ENCODE data around the gene PTPRN2. TPM values are rescaled to one million over a fixed set of nuclear protein-coding genes. Genes with fewer than 3 reads are reported as not detected.

Gene PTPRN2
- total and polyA plus RNA-seq, 9 of the 15 experiments (the other 6 are each of a cell fraction or from before 2014, with no cell fraction given): not detected

DNA sequence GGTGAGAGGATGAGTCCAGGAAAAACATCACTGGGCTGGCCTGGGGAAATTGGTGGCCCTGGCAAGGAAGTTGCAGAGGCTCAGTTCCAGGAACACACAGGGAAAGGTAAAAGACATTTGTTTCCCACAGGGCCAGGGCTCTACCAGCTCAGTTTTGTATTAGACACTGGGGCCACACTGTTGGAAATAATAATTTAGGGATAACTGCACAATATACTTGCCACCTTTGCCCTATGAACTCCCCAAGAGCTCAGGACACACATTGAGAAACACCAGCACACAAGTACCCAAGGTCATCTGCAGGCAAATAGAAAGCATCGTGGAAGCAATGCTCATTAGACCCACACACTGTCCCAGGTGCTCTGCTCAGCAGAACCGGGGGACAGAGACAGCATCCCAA, 617.6 kb downstream of the PTPRN2 start:
- ChIA-PET CTCF (ENCODE audit: low intra/inter-chr PET ratio) (no interaction called here), POLR2A (interaction anchor here (0.5 to 0.9 kb wide), 2 partner anchors 10 to 581 kb away, joined by 3 to 4 read pairs; no protein-coding TSS in a partner anchor)
- Histone ChIP-seq H3K9me1 (ENCODE audit: control insufficient read depth, insufficient read depth, low read length) (no peaks in the 10 kb centered on the region), H3K27ac (ENCODE audit: extremely low read depth, low read depth, low read length) (no peak overlapping the region), H3K4me3 (no peak overlapping the region), H4K20me1 (replicated peaks; ENCODE audit: control insufficient read depth, insufficient read depth, low read length) (0 out of 2 replicates have a peak, but pooled peaks cover 4% of the 10 kb centered on the region), H3K27me3 (ENCODE audit: control insufficient read depth in 2 of 2, insufficient read depth in 2 of 2, low read length in 2 of 2) (peaks cover 2 to 21% of the 10 kb centered on the region in 2 experiments; a peak in 4 of 5 replicates), H3K9me3 (replicated peaks; ENCODE audit: control insufficient read depth, insufficient read depth, low read depth, low read length) (no peaks in the 10 kb centered on the region), H3K4me2 (ENCODE audit: insufficient read depth, low read length) (no peak overlapping the region), H2AFZ (ENCODE audit: low read depth, low read length) (no peak overlapping the region), H3K36me3 (ENCODE audit: control insufficient read depth, insufficient read depth, low read length) (no peaks in the 10 kb centered on the region), H3K79me2 (ENCODE audit: control insufficient read depth, insufficient read depth, low read length) (no peaks in the 10 kb centered on the region), H3K9ac (ENCODE audit: insufficient read depth in 1 of 2, low read depth in 2 of 2, low read length in 2 of 2) (no peak overlapping the region), H3K4me1 (replicated peaks in 1 of 2; ENCODE audit: control insufficient read depth in 2 of 2, insufficient read depth in 2 of 2, low read length in 2 of 2) (no peaks in the 10 kb centered on the region)
- no peak for ATAC-seq
- DNase-seq (ENCODE audit: extremely low read depth in 1 of 4, low spot score in 3 of 4): no peak
- FAIRE-seq: no peak
- in situ Hi-C loops (cut with MboI): no loop called here
- TF ChIP-seq ERF (CRISPR knock-in tag; IDR thresholded peaks at IDR 0.05) (no peak), POLR2AphosphoS2 (IDR thresholded peaks at IDR 0.05; ENCODE audit: low read length) (no peak), ZKSCAN1 (IDR thresholded peaks at IDR 0.05; ENCODE audit: low read depth, low read length) (no peak), SIN3B (IDR thresholded peaks at IDR 0.05; ENCODE audit: low read depth) (no peak), SMARCA5 (IDR thresholded peaks at IDR 0.05) (no peak), TAF9B (IDR thresholded peaks at IDR 0.05; ENCODE audit: partially characterized antibody) (no peak), GATAD2B (IDR thresholded peaks at IDR 0.05; ENCODE audit: borderline replicate concordance) (no peak), OTX1 (CRISPR knock-in tag; IDR thresholded peaks at IDR 0.05) (no peak), ZFP1 (CRISPR knock-in tag; IDR thresholded peaks at IDR 0.05) (no peak), POLR2H (tag; IDR thresholded peaks at IDR 0.05; ENCODE audit: low read depth) (no peak), ZNF699 (CRISPR knock-in tag; IDR thresholded peaks at IDR 0.05; ENCODE audit: insufficient replicate concordance) (no peak), JUND (IDR thresholded peaks at IDR 0.05; ENCODE audit: borderline replicate concordance, low read depth, low read length) (no peak), JUND (tag; IDR thresholded peaks at IDR 0.05; ENCODE audit: borderline replicate concordance, low read depth, low read length) (no peak), JUNB (CRISPR knock-in tag; conservative IDR thresholded peaks at IDR 0.05) (no peak), TFAM (CRISPR knock-in tag; conservative IDR thresholded peaks at IDR 0.05) (no peak), EWSR1 (IDR thresholded peaks at IDR 0.05; ENCODE audit: borderline replicate concordance, low read depth, partially characterized antibody) (no peak)
- TF ChIP-seq, protein P1, sequence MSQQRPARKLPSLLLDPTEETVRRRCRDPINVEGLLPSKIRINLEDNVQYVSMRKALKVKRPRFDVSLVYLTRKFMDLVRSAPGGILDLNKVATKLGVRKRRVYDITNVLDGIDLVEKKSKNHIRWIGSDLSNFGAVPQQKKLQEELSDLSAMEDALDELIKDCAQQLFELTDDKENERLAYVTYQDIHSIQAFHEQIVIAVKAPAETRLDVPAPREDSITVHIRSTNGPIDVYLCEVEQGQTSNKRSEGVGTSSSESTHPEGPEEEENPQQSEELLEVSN (IDR thresholded peaks at IDR 0.05; ENCODE audit: borderline replicate concordance in 1 of 2, extremely low read depth in 1 of 2, insufficient read depth in 1 of 2, insufficient read length in 1 of 2, low read depth in 1 of 2, low read length in 1 of 2, poor library complexity in 1 of 2, severe bottlenecking in 1 of 2): no peak
- no TSS peak for BruUV-seq (replicated peaks)
- intact Hi-C loops (cut with micrococcal nuclease): no loop called here
- WGBS (ENCODE audit: insufficient coverage, low coverage, missing lambda C conversion rate): 0% methylated on average over 2 of the region's 2 CpGs
